HepG2 (cell line): Measurements from ENCODE around the gene CCER1. TPM values are rescaled to one million over a fixed set of nuclear protein-coding genes. Genes with fewer than 3 reads are reported as not detected.

ENCODE experiments used
- ATAC-seq: fragments of 200-7000 bp; cut with Tn5 transposase; 3 replicates; pipeline ENCODE4 v1.9.1; 2020; ENCODE audit warnings: mild to moderate bottlenecking, moderate library complexity
- BruUV-seq: library from RNA; stranded (reverse); fragments of 400-500 nt; replicated peaks from 2 replicates; lab custom pipeline; 2021; lab: Mats Ljungman, UMichigan
- CTCF ChIA-PET: fragments of 300-600 bp; formaldehyde crosslinking; extraction: SDS; loops from one replicate; lab custom pipeline; 2021; ENCODE audit warnings: low total read pairs, inconsistent platforms, low intra/inter-chr PET ratio; lab: Yijun Ruan, JAX
- POLR2A ChIA-PET: fragments of 350-600 bp; sonication (Branson Sonifier 250); formaldehyde crosslinking; loops from one replicate; lab custom pipeline; 2020; ENCODE audit warnings: antibody characterized with exemption, inconsistent platforms; lab: Yijun Ruan, JAX
- DNase-seq: peaks from one replicate; pipeline ENCODE4 v3.0.0-alpha.2; 2015; ENCODE audit warnings: low spot score
- FAIRE-seq: peaks from 3 replicates; lab custom pipeline; 2011; peaks lifted over from hg19 to GRCh38; lab: Jason Lieb, UNC
- H2AFZ ChIP-seq: one replicate; pipeline ENCODE4 v1.6.1; 2011; ENCODE audit warnings: low read length, inconsistent platforms
- H3K27ac ChIP-seq: fragments of 300-600 bp; 3 replicates; pipeline ENCODE4 v1.8.0; 2011; ENCODE audit warnings: mixed run types, mild to moderate bottlenecking, mixed read lengths, low read length, inconsistent platforms; ENCODE audit not compliant: insufficient read depth; ENCODE audit errors: extremely low read length
- H3K27me3 ChIP-seq, 2 experiments: fragments of 200-600 bp in 1 of 2; 2 replicates in 1 of 2; 3 replicates in 1 of 2; pipeline versions ENCODE4 v1.6.0 to v1.8.0; 2011; ENCODE audit warnings: low read length in 2 of 2, mild to moderate bottlenecking in 2 of 2, moderate library complexity in 2 of 2, inconsistent platforms in 1 of 2; ENCODE audit not compliant: insufficient read depth in 2 of 2, control insufficient read depth in 1 of 2
- H3K36me3 ChIP-seq, 2 experiments: fragments of 200-600 bp in 1 of 2; replicated peaks in 1 of 2; 2 replicates in 1 of 2; 3 replicates in 1 of 2; pipeline versions ENCODE4 v1.5.1 to v1.8.0; 2011; ENCODE audit warnings: low read length in 2 of 2, inconsistent platforms in 1 of 2; ENCODE audit not compliant: insufficient read depth in 2 of 2, control insufficient read depth in 1 of 2
- H3K4me1 ChIP-seq: 2 replicates; pipeline ENCODE4 v1.5.1; 2012; ENCODE audit warnings: low read length, inconsistent platforms; ENCODE audit not compliant: insufficient read depth
- H3K4me2 ChIP-seq: 2 replicates; pipeline ENCODE4 v1.6.0; 2011; ENCODE audit warnings: low read depth, low read length, inconsistent platforms
- H3K4me3 ChIP-seq, 3 experiments: fragments of 200-600 bp in 1 of 3; sonication (generic), shearing (Covaris generic) in 1 of 3; replicated peaks in 1 of 3; 2 replicates each; pipeline ENCODE4 v1.5.1; 2011 to 2016; ENCODE audit warnings: low read length in 3 of 3, inconsistent platforms in 2 of 3, low read depth in 2 of 3, mild to moderate bottlenecking in 2 of 3, control low read depth in 1 of 3, mixed read lengths in 1 of 3; ENCODE audit not compliant: insufficient read depth in 1 of 3
- H3K79me2 ChIP-seq: one replicate; pipeline ENCODE4 v1.6.1; 2011; ENCODE audit warnings: low read length, inconsistent platforms; ENCODE audit not compliant: insufficient read depth
- H3K9ac ChIP-seq: 2 replicates; pipeline ENCODE4 v1.6.0; 2011; ENCODE audit warnings: mild to moderate bottlenecking, low read depth, low read length, inconsistent platforms; ENCODE audit not compliant: insufficient read depth
- H3K9me3 ChIP-seq: 2 replicates; pipeline ENCODE4 v1.5.1; 2012; ENCODE audit warnings: mild to moderate bottlenecking, low read length
- H4K20me1 ChIP-seq: 2 replicates; pipeline ENCODE4 v1.6.0; 2011; ENCODE audit warnings: inconsistent platforms, mild to moderate bottlenecking, low read length, moderate library complexity; ENCODE audit not compliant: insufficient read depth
- ARHGAP35 ChIP-seq: sonication (generic); formaldehyde crosslinking; IDR thresholded peaks from 2 replicates; pipeline ENCODE4 v1.9.0; 2022; ENCODE audit warnings: mild to moderate bottlenecking, inconsistent platforms, moderate library complexity, missing genetic modification reagents, borderline replicate concordance
- CCDC6 ChIP-seq: sonication (generic); formaldehyde crosslinking; IDR thresholded peaks from 2 replicates; pipeline ENCODE4 v1.8.1; 2022; ENCODE audit warnings: mild to moderate bottlenecking, missing genetic modification reagents, moderate library complexity
- CTCF ChIP-seq: sonication (generic); formaldehyde crosslinking; IDR thresholded peaks from 2 replicates; pipeline ENCODE4 v1.5.0; 2020; ENCODE audit warnings: mild to moderate bottlenecking, missing genetic modification reagents, moderate library complexity
- MED8 ChIP-seq: sonication (generic); formaldehyde crosslinking; IDR thresholded peaks from 2 replicates; pipeline ENCODE4 v1.8.1; 2023; ENCODE audit warnings: mild to moderate bottlenecking, missing genetic modification reagents; ENCODE audit not compliant: insufficient replicate concordance
- MTF2 ChIP-seq: sonication (generic); formaldehyde crosslinking; IDR thresholded peaks from 2 replicates; pipeline ENCODE4 v1.5.0; 2020; ENCODE audit warnings: missing genetic modification reagents, borderline replicate concordance
- NFE2L2 ChIP-seq: fragments of 150-350 bp; IDR thresholded peaks from 2 replicates; pipeline ENCODE4 v1.6.1; 2014; ENCODE audit warnings: low read length
- PTBP1 ChIP-seq: fragments of 200-400 bp; formaldehyde crosslinking; IDR thresholded peaks from 2 replicates; pipeline ENCODE4 v1.6.1; 2018; ENCODE audit warnings: low read length, low read depth; ENCODE audit not compliant: poor library complexity, severe bottlenecking
- RBAK ChIP-seq: sonication (generic); formaldehyde crosslinking; IDR thresholded peaks from 2 replicates; pipeline ENCODE4 v1.5.1; 2020; ENCODE audit warnings: mild to moderate bottlenecking, missing genetic modification reagents
- SAP130 ChIP-seq: IDR thresholded peaks from 2 replicates; pipeline ENCODE4 v1.6.1; 2016; ENCODE audit warnings: low read depth
- SCMH1 ChIP-seq: sonication (generic); formaldehyde crosslinking; IDR thresholded peaks from 2 replicates; pipeline ENCODE4 v1.9.0; 2021; ENCODE audit warnings: missing genetic modification reagents, mild to moderate bottlenecking, borderline replicate concordance
- SMC3 ChIP-seq: IDR thresholded peaks from 2 replicates; pipeline ENCODE4 v1.6.1; 2011; ENCODE audit warnings: low read length, improper control_type of control experiment
- STAG1 ChIP-seq: sonication (generic); formaldehyde crosslinking; IDR thresholded peaks from 2 replicates; pipeline ENCODE4 v1.4.0; 2020; ENCODE audit warnings: missing genetic modification reagents
- U2AF1 ChIP-seq: fragments of 200-400 bp; formaldehyde crosslinking; optimal IDR thresholded peaks from 2 replicates; pipeline ENCODE3; 2017; ENCODE audit warnings: mild to moderate bottlenecking, low read depth, low read length
- ZNF101 ChIP-seq: sonication (generic); formaldehyde crosslinking; IDR thresholded peaks from 2 replicates; pipeline ENCODE4 v1.4.0; 2020; ENCODE audit warnings: mild to moderate bottlenecking, low read depth, missing genetic modification reagents, borderline replicate concordance
- ZNF256 ChIP-seq: sonication (generic); formaldehyde crosslinking; conservative IDR thresholded peaks from 2 replicates; pipeline ENCODE4 v1.4.0; 2020; ENCODE audit warnings: missing genetic modification reagents
- ZNF44 ChIP-seq: sonication (generic); formaldehyde crosslinking; IDR thresholded peaks from 2 replicates; pipeline ENCODE4 v1.5.1; 2020; ENCODE audit warnings: mild to moderate bottlenecking, missing genetic modification reagents
- ZNF558 ChIP-seq: sonication (generic); formaldehyde crosslinking; IDR thresholded peaks from 2 replicates; pipeline ENCODE4 v1.9.0; 2022; ENCODE audit warnings: mild to moderate bottlenecking, missing genetic modification reagents, borderline replicate concordance
- ZNF563 ChIP-seq: sonication (generic); formaldehyde crosslinking; IDR thresholded peaks from 2 replicates; pipeline ENCODE4 v1.8.0; 2022; ENCODE audit warnings: mild to moderate bottlenecking, moderate library complexity, missing genetic modification reagents
- ZNF746 ChIP-seq: sonication (generic); formaldehyde crosslinking; IDR thresholded peaks from 2 replicates; pipeline ENCODE4 v1.8.0; 2022; ENCODE audit warnings: mild to moderate bottlenecking, missing genetic modification reagents
- ZNF75D ChIP-seq: sonication (generic); formaldehyde crosslinking; IDR thresholded peaks from 2 replicates; pipeline ENCODE4 v1.8.1; 2023; ENCODE audit warnings: missing genetic modification reagents, mild to moderate bottlenecking, borderline replicate concordance
- ZSCAN29 ChIP-seq: sonication (generic); formaldehyde crosslinking; conservative IDR thresholded peaks from 2 replicates; pipeline ENCODE4 v1.4.0; 2020; ENCODE audit warnings: mild to moderate bottlenecking, missing genetic modification reagents
- WGBS: methylation state at CpG from one replicate; pipeline ENCODE4 v1.1.6; 2017; ENCODE audit warnings: low lambda C conversion rate; 5-methylcytosine and 5-hydroxymethylcytosine counted together
- in situ Hi-C: cut with HindIII; loops from 2 replicates; pipeline ENCODE4 v1.10.0; 2017; ENCODE audit warnings: low pct_unique_long_range_greater_than_20kb; ENCODE audit not compliant: extremely low pct_ligation_motif_present
- intact Hi-C: fragments of 100-400 bp; cut with micrococcal nuclease; formaldehyde crosslinking; loops from one replicate; pipeline ENCODE4 v1.10.0; 2022; ENCODE audit not compliant: unreplicated experiment
- polyA plus RNA-seq, 8 experiments: library from polyadenylated mRNA; depleted of rRNA in 3 of 8; stranded (reverse) in 7 of 8; unstranded in 1 of 8; fragments of >200 nt; fragmentation: Illumina TruSeq in 4 of 8; extraction: Trizol in 4 of 8; gene quantifications; 2 replicates each; pipeline versions ENCODE4 v1.2.1 to v1.2.3, GENCODE V29; 2011 to 2016; ENCODE audit warnings: low read depth in 4 of 8, missing spikeins in 1 of 8, mixed read lengths in 1 of 8; ENCODE audit not compliant: insufficient read depth in 1 of 8
- total RNA-seq, 5 experiments: library from RNA; depleted of rRNA; stranded (reverse); fragments of >200 nt; fragmentation: Illumina TruSeq; extraction: Trizol; gene quantifications; 2 replicates each; pipeline ENCODE4 v1.2.3, GENCODE V29; 2016; ENCODE audit warnings: low read depth in 1 of 5

CCER1 gene
- total and polyA plus RNA-seq, 2 of the 13 experiments (the other 11 are each of a cell fraction or from before 2014, with no cell fraction given): not detected

GRCh38 chr12:90979019-90979418 is 24.0 kb upstream of the CCER1 start (continued):
- TF ChIP-seq SCMH1 (CRISPR knock-in tag) (no peak), ZNF44 (CRISPR knock-in tag) (no peak)
- TF ChIP-seq, all 625 proteins: peak for 0

- Histone ChIP-seq H3K27ac (no peak overlapping the region), H3K4me1 (no peaks in the 10 kb centered on the region), H3K9me3 (no peaks in the 10 kb centered on the region), H3K9ac (no peak overlapping the region), H2AFZ (no peak overlapping the region)
- 0% methylated on average over 1 of the region's 1 CpG for WGBS
- intact Hi-C loops: loop anchor here (1.0 kb wide), 3 partner anchors 131 to 377 kb away; no protein-coding TSS in a partner anchor
- peak; percentile 44 for FAIRE-seq
- TF ChIP-seq RBAK (CRISPR knock-in tag): no peak
- TF ChIP-seq SMC3: peak; percentile 51
- peak; percentile 64 for TF ChIP-seq CTCF (CRISPR knock-in tag)
- TF ChIP-seq SAP130 (CRISPR knock-in tag): no peak
- TF ChIP-seq CCDC6 (CRISPR knock-in tag): no peak
- no peak for TF ChIP-seq ZNF75D (CRISPR knock-in tag)
- TF ChIP-seq U2AF1: no peak
- TF ChIP-seq PTBP1: no peak
- TF ChIP-seq ZNF563 (CRISPR knock-in tag): no peak
- no peak for TF ChIP-seq NFE2L2
- TF ChIP-seq STAG1: peak; percentile 71
- TF ChIP-seq ARHGAP35 (CRISPR knock-in tag): no peak
- no peak for TF ChIP-seq ZSCAN29 (CRISPR knock-in tag)
- TF ChIP-seq MTF2 (CRISPR knock-in tag): no peak
- no peak for TF ChIP-seq ZNF256 (CRISPR knock-in tag)
- TF ChIP-seq MED8 (CRISPR knock-in tag): no peak
- no peak for TF ChIP-seq ZNF558 (CRISPR knock-in tag)
- no peak for TF ChIP-seq ZNF746 (CRISPR knock-in tag)
- TF ChIP-seq ZNF101 (CRISPR knock-in tag): no peak
- TF ChIP-seq, all 625 proteins: peak for 3
- H3K27me3 ChIP-seq: no peaks in the 10 kb centered on the region
- no peak overlapping the region for H3K4me3 ChIP-seq
- ATAC-seq (peak; percentile 77), DNase-seq (peak; percentile 16)
- no peaks in the 10 kb centered on the region for H3K36me3 ChIP-seq
- in situ Hi-C loops: no loop called here
- H4K20me1 ChIP-seq: no peaks in the 10 kb centered on the region
- BruUV-seq: no TSS peak
- no peak overlapping the region for H3K4me2 ChIP-seq
- H3K79me2 ChIP-seq: no peaks in the 10 kb centered on the region
- CTCF ChIA-PET: interaction anchor here (0.7 to 1.8 kb wide), 4 partner anchors 131 to 381 kb away, joined by 3 to 16 read pairs (median 7); no protein-coding TSS in a partner anchor
- POLR2A ChIA-PET: no interaction called here
Measured at GRCh38 chr12:90978117-90978770, 23.3 kb upstream of the CCER1 start.
